Osteocyte (in vitro differentiated cells): ENCODE results near the gene ZNF418. TPM values are rescaled to one million over a fixed set of nuclear protein-coding genes. Genes with fewer than 3 reads are reported as not detected.

Experiments used
- DNase-seq: peaks from one replicate; pipeline ENCODE4 v3.0.0; 2021; ENCODE audit warnings: mixed read lengths; ENCODE audit not compliant: unreplicated experiment; ENCODE audit errors: extremely low spot score
- H3K27ac Mint-ChIP-seq: one replicate; pipeline ENCODE4 v1.8.0; 2021; ENCODE audit warnings: mild to moderate bottlenecking, mixed read lengths; ENCODE audit not compliant: unreplicated experiment
- H3K27me3 Mint-ChIP-seq: one replicate; pipeline ENCODE4 v1.8.0; 2021; ENCODE audit warnings: mixed read lengths; ENCODE audit not compliant: unreplicated experiment
- H3K36me3 Mint-ChIP-seq: one replicate; pipeline ENCODE4 v1.8.0; 2021; ENCODE audit warnings: mixed read lengths; ENCODE audit not compliant: unreplicated experiment
- H3K4me1 Mint-ChIP-seq: one replicate; pipeline ENCODE4 v1.8.0; 2021; ENCODE audit warnings: mixed read lengths; ENCODE audit not compliant: unreplicated experiment
- H3K4me3 Mint-ChIP-seq: one replicate; pipeline ENCODE4 v1.8.0; 2021; ENCODE audit warnings: mild to moderate bottlenecking, moderate library complexity, mixed read lengths; ENCODE audit not compliant: unreplicated experiment
- H3K9me3 Mint-ChIP-seq: one replicate; pipeline ENCODE4 v1.8.0; 2021; ENCODE audit warnings: mixed read lengths; ENCODE audit not compliant: unreplicated experiment
- total RNA-seq: library from RNA; stranded (reverse); gene quantifications from 2 replicates; pipeline ENCODE4 v1.2.1, GENCODE V29; 2021
- TF ChIP-seq, protein P1 (sequence below): fragments of 200-600 bp; sonication (generic); IDR thresholded peaks from 2 replicates; pipeline ENCODE4 v1.5.0; 2021; ENCODE audit warnings: antibody characterized with exemption, mild to moderate bottlenecking, moderate library complexity

The ZNF418 gene
- total RNA-seq, 1 donor from 2014 or later = 12.0 TPM

DNA sequence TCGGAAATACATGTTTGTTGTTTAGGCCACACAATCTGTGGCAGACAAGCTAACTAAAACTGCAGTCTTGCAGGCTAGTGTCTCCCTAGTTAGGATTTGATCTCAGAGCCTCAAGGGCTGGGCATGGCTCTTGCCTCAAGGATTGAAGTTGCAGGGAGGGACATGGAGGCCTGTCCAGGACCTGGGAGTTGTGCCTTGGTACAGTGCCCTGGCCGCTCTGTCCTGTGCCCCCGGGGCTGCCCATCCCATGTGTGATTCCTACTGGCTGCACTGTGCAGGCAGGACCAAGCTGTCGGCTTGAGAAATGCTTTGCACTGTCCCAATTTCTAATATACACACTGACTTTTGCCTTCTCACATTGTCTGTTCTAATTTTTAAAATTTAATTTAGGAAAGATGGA is 19.8 kb upstream of the ZNF418 start:
- H3K36me3 Mint-ChIP-seq = peaks cover 7% of the 10 kb centered on the region
- no peak for DNase-seq
- H3K27ac Mint-ChIP-seq = no peak overlapping the region
- H3K4me3 Mint-ChIP-seq = no peak overlapping the region
- peaks cover 50% of the 10 kb centered on the region for H3K9me3 Mint-ChIP-seq
- H3K27me3 Mint-ChIP-seq = no peaks in the 10 kb centered on the region
- TF ChIP-seq, protein P1, sequence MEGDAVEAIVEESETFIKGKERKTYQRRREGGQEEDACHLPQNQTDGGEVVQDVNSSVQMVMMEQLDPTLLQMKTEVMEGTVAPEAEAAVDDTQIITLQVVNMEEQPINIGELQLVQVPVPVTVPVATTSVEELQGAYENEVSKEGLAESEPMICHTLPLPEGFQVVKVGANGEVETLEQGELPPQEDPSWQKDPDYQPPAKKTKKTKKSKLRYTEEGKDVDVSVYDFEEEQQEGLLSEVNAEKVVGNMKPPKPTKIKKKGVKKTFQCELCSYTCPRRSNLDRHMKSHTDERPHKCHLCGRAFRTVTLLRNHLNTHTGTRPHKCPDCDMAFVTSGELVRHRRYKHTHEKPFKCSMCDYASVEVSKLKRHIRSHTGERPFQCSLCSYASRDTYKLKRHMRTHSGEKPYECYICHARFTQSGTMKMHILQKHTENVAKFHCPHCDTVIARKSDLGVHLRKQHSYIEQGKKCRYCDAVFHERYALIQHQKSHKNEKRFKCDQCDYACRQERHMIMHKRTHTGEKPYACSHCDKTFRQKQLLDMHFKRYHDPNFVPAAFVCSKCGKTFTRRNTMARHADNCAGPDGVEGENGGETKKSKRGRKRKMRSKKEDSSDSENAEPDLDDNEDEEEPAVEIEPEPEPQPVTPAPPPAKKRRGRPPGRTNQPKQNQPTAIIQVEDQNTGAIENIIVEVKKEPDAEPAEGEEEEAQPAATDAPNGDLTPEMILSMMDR = no peak
- no peaks in the 10 kb centered on the region for H3K4me1 Mint-ChIP-seq

DNA sequence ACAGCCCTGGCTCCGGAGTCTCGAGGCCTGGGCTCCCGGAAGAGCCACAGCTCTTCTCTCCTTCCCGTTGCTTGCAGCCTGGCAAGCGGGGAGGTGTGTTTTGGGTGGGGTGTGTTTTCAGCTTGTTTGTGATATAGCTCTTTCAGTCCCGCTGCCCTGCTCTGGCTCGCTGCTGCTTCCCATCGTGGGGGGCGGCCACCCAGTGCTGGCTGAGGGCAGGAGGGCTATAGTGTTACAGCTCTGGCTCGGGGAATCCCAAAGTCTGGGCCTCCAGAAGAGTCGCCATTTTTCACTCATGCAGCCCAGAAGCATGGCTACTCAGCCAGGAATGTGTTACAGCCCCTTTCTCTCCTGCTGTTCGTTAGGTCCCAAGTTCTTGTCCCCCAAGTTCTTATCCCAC is 14.5 kb upstream of the ZNF418 start:
- Mint-ChIP-seq H3K27me3 (no peaks in the 10 kb centered on the region), H3K27ac (no peak overlapping the region), H3K4me1 (peaks cover 15% of the 10 kb centered on the region), H3K9me3 (peaks cover 39% of the 10 kb centered on the region), H3K4me3 (no peak overlapping the region), H3K36me3 (peaks cover 15% of the 10 kb centered on the region)
- no peak for DNase-seq
- TF ChIP-seq, protein P1 = no peak

DNA sequence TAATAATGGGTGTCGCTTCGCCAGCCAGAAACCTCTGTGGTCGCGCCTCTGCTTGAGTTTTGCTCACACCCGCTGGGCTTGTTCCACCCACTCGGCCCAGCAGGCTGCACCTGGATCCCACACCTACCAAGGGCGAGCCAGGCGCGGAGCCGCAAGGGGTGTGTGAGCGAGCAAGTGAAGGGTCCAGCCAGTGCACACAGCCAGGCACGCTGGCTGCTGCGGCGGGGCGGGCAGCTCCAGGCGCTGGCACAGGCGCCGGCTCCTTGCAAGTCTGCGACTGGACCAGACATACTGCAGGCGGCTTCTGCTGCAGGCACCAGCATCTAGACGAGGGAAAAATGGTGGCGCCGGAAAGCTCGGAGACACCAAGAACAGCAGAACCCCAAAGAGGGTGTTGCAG is 14.1 kb upstream of the ZNF418 start:
- Mint-ChIP-seq H3K27ac (no peak overlapping the region), H3K4me1 (peaks cover 15% of the 10 kb centered on the region), H3K4me3 (no peak overlapping the region), H3K36me3 (peaks cover 15% of the 10 kb centered on the region), H3K9me3 (peaks cover 36% of the 10 kb centered on the region), H3K27me3 (no peaks in the 10 kb centered on the region)
- TF ChIP-seq, protein P1 = no peak
- DNase-seq = no peak

DNA sequence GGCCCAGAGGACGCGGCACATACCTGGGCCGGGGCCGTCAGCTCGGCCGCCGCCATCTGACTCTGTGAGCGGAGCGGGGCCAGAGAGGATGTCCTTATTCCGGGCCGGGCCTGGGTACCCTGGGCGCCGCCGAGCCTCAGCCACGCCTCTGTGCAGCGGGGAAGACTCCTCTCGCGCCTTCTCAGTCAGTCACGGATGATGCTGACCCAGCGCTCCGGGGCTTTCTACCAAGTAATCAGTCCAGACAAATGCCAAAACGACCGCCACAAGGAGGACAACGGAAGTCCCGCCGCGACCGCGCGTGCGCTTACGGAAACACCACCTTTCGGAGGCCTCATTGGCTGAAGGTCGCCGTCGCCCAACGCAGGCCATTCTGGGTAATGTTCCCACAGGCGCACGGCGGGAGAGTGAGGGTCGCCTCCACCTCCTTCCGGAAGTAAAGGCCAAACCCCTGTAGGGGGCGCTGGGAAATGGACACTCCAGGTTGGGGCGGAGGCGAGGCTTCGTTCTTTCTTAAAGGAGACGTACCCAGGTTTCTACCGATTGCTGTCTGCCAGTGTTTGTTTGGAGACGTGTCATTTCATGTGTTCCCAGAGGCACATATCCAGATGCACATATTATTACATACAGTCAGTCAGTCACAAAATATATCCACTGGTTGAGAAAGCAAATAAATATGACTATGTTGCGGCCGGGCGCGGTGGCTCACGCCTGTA is 12.4 kb upstream of the ZNF418 start, which contains the start of gene ZNF256:
Gene ZNF256 (minus strand): TSS at position 288 of the 716 bp plus-strand sequence. CDS start 232 bp downstream, at position 56.
- Mint-ChIP-seq H3K27me3 (no peaks in the 10 kb centered on the region), H3K27ac (peak within 1 kb of the TSS; percentile 94), H3K36me3 (peaks cover 33% of the 10 kb centered on the region), H3K4me1 (peaks cover 15% of the 10 kb centered on the region), H3K9me3 (peaks cover 29% of the 10 kb centered on the region), H3K4me3 (peak within 1 kb of the TSS; percentile 95)
- TF ChIP-seq, protein P1 = peak; percentile 64
- peak; percentile 97 for DNase-seq

DNA sequence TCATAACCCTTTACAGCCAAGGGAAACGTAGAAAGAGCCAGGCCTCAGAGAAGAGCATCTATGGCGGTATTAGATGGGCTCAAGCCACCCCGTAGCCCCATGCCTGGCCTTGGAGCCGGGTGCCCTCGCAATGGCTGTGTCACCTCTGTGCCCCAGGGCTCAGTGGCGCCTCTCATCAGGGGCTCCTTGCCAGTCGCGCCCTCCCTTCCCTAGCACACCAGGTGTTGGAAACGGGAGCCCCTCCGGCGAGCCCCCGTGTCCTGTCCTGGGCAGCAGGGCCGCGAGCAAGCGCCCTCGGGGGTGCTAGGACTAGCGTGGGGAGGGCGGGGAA is 11.9 kb upstream of the ZNF418 start:
- H3K4me1 Mint-ChIP-seq = peaks cover 15% of the 10 kb centered on the region
- H3K27me3 Mint-ChIP-seq = no peaks in the 10 kb centered on the region
- peak overlapping the region; percentile 95 for H3K4me3 Mint-ChIP-seq
- peaks cover 32% of the 10 kb centered on the region for H3K9me3 Mint-ChIP-seq
- TF ChIP-seq, protein P1 = no peak
- H3K27ac Mint-ChIP-seq = peak overlapping the region; percentile 94
- DNase-seq = no peak
- peaks cover 38% of the 10 kb centered on the region for H3K36me3 Mint-ChIP-seq
